Measurements from ENCODE around the gene CSPG4. TPM values are rescaled to one million over a fixed set of nuclear protein-coding genes. Genes with fewer than 3 reads are reported as not detected.

Gene CSPG4
- total and polyA plus RNA-seq, 9 of the 15 experiments (the other 6 are each of a cell fraction or from before 2014, with no cell fraction given), result under 0.01 to 0.07 (median 0.04) TPM; not detected in 5

DNA sequence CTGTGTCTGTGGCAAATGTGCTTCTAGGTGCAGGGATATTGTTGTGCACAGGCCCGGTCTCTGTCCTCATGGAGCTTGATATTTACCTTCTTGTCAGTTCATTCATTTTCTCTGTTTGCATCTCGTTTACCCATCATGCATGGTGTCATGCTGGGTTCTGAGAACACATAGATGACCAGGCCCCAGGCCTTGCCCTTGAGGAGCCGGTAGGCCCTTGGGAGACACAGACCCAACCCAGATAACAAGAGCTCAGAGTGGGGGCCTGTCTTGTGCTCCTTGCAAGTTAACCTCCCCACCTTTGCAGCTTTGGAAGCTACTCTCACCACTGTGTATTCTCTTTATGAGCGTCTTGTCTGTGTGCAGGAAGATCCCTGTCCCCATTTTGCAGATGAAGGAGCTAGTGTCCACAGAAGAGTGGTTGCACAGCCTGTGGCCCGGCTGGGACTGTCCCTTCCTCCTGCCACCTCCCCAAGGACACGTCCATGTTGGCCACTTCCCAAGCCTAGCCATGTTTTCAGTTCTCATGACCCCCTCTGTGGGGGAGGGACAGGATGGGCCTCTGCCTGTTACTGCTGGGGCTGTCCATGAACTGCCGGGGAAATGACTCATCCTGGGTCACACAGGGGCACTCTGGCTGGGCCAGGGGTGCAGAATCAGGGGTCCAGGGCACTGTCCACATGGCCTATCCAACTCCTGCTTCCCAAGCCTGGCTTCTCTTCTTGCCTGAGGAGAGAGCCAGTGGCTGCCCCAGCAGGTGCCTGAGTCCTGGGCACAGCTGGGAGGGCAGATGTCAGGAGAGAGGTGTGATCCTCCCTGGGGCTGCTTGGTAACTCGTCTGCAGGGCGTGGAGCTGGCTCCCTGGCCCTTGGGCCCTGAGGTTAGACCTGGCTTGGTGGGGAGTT lies 61.5 kb downstream of the CSPG4 start (continued):
- TF ChIP-seq, protein P1, sequence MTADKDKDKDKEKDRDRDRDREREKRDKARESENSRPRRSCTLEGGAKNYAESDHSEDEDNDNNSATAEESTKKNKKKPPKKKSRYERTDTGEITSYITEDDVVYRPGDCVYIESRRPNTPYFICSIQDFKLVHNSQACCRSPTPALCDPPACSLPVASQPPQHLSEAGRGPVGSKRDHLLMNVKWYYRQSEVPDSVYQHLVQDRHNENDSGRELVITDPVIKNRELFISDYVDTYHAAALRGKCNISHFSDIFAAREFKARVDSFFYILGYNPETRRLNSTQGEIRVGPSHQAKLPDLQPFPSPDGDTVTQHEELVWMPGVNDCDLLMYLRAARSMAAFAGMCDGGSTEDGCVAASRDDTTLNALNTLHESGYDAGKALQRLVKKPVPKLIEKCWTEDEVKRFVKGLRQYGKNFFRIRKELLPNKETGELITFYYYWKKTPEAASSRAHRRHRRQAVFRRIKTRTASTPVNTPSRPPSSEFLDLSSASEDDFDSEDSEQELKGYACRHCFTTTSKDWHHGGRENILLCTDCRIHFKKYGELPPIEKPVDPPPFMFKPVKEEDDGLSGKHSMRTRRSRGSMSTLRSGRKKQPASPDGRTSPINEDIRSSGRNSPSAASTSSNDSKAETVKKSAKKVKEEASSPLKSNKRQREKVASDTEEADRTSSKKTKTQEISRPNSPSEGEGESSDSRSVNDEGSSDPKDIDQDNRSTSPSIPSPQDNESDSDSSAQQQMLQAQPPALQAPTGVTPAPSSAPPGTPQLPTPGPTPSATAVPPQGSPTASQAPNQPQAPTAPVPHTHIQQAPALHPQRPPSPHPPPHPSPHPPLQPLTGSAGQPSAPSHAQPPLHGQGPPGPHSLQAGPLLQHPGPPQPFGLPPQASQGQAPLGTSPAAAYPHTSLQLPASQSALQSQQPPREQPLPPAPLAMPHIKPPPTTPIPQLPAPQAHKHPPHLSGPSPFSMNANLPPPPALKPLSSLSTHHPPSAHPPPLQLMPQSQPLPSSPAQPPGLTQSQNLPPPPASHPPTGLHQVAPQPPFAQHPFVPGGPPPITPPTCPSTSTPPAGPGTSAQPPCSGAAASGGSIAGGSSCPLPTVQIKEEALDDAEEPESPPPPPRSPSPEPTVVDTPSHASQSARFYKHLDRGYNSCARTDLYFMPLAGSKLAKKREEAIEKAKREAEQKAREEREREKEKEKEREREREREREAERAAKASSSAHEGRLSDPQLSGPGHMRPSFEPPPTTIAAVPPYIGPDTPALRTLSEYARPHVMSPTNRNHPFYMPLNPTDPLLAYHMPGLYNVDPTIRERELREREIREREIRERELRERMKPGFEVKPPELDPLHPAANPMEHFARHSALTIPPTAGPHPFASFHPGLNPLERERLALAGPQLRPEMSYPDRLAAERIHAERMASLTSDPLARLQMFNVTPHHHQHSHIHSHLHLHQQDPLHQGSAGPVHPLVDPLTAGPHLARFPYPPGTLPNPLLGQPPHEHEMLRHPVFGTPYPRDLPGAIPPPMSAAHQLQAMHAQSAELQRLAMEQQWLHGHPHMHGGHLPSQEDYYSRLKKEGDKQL (CRISPR knock-in tag; IDR thresholded peaks at IDR 0.05; ENCODE audit: borderline replicate concordance), result no peak
- TF ChIP-seq NR3C1 (CRISPR knock-in tag; IDR thresholded peaks at IDR 0.05), result no peak
- no peak for TF ChIP-seq FOXJ3 (CRISPR knock-in tag; IDR thresholded peaks at IDR 0.05)
- TF ChIP-seq NR2C1 (IDR thresholded peaks at IDR 0.05), result peak; percentile 77
- peak; percentile 77 for TF ChIP-seq NR2C1 (tag; IDR thresholded peaks at IDR 0.05)
- TF ChIP-seq, protein P2, sequence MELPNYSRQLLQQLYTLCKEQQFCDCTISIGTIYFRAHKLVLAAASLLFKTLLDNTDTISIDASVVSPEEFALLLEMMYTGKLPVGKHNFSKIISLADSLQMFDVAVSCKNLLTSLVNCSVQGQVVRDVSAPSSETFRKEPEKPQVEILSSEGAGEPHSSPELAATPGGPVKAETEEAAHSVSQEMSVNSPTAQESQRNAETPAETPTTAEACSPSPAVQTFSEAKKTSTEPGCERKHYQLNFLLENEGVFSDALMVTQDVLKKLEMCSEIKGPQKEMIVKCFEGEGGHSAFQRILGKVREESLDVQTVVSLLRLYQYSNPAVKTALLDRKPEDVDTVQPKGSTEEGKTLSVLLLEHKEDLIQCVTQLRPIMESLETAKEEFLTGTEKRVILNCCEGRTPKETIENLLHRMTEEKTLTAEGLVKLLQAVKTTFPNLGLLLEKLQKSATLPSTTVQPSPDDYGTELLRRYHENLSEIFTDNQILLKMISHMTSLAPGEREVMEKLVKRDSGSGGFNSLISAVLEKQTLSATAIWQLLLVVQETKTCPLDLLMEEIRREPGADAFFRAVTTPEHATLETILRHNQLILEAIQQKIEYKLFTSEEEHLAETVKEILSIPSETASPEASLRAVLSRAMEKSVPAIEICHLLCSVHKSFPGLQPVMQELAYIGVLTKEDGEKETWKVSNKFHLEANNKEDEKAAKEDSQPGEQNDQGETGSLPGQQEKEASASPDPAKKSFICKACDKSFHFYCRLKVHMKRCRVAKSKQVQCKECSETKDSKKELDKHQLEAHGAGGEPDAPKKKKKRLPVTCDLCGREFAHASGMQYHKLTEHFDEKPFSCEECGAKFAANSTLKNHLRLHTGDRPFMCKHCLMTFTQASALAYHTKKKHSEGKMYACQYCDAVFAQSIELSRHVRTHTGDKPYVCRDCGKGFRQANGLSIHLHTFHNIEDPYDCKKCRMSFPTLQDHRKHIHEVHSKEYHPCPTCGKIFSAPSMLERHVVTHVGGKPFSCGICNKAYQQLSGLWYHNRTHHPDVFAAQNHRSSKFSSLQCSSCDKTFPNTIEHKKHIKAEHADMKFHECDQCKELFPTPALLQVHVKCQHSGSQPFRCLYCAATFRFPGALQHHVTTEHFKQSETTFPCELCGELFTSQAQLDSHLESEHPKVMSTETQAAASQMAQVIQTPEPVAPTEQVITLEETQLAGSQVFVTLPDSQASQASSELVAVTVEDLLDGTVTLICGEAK (IDR thresholded peaks at IDR 0.05), result no peak
- TF ChIP-seq, protein P2 (CRISPR knock-in tag; IDR thresholded peaks at IDR 0.05), result no peak
- peak; percentile 99 for TF ChIP-seq JUND (IDR thresholded peaks at IDR 0.05; ENCODE audit: borderline replicate concordance, low read depth, low read length)
- TF ChIP-seq JUND (tag; IDR thresholded peaks at IDR 0.05; ENCODE audit: borderline replicate concordance, low read depth, low read length), result peak; percentile 97; the same call in 2 of the 3 replicates
- TF ChIP-seq SRSF1 (IDR thresholded peaks at IDR 0.05; ENCODE audit: low read depth, low read length), result no peak
- TF ChIP-seq ETV1 (tag; conservative IDR thresholded peaks at IDR 0.05; ENCODE audit: low read depth), result peak; percentile 77
